Measurements from ENCODE around the gene OXTR. TPM values are rescaled to one million over a fixed set of nuclear protein-coding genes. Genes with fewer than 3 reads are reported as not detected.

The OXTR gene
- polyA plus RNA-seq, 3 donors, result 1.0 to 1.5 (median 1.1) TPM

DNA sequence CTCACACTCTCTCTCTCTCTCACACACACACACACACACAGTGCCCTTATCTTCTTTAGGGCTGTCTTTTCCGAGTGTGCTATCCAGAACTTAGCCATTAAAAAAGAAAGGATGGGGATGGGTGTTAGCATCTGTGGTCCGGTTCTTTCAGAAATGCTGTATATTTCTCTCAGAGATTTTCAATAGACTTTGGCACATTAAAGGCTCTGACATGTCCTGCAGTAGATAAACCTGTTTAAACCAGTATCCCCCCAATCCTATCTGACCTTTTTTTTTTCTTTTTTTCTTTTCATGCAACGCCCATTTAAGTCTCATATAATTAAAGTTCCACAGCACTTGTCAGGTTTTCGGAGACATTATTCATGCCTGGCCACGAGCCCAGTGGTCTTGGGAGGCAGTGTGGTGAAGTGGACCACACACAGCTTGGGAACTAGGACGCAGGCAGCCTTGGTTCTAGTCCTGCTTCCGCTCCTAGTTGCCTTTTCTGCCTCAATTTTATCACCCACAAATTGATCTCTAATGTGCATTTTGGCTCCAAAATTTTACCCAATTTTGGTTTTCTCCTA lies 22.6 kb downstream of the OXTR start:
- no peak for DNase-seq (ENCODE audit: extremely low read depth in 1 of 11, low read depth in 9 of 11, low spot score in 4 of 11)

DNA sequence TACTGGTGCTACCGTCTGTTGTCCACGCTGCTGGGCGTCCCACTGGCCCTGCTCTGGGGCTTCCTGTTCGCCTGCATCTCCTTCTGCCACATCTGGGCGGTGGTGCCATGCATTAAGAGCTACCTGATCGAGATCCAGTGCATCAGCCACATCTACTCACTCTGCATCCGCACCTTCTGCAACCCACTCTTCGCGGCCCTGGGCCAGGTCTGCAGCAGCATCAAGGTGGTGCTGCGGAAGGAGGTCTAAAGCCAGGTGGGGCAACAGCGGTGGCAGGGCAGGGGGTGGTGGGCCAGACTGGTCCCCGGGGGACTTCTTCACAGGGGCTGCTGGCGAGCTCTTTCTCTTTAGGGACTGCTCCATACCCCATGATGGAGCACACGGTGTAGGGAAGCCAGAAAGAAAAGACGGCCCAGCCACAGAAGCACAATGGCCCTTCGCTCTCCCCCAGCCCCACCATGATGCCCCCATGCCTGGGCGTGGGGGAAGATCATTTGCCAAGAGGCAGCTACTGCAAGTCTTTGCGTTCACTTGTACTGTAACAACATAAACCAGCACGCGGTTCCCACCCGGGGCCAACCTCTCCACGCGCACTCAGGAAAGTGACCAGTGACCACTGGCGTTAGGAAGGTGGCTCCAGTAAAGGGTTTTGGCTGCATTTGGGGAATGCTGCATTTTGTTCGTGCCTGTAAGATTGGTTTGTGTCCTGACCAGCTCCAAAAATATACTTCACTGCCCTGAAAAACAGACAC lies 23.6 kb downstream of the OXTR start:
- DNase-seq (ENCODE audit: extremely low read depth in 1 of 11, low read depth in 9 of 11, low spot score in 4 of 11), result no peak

DNA sequence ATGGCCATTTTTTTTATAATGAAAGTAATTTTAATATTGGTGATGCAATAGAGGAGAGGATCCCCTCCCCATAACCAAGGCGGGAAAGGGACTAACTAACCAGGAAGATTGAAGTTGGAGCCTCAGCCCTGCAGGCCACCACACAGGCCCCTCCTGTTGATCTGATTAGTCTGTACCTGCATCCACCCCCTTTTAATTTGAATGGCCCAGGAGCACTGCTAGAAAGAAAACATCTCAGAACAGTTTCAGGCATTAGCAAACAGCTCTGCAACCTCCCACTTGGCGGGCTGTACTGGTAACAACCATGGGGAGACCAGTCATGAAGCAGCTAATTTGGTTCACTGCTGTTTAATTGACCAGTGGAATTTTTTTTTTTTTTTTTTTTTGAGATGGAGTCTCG lies 25.5 kb downstream of the OXTR start:
- DNase-seq (ENCODE audit: extremely low read depth in 1 of 11, low read depth in 9 of 11, low spot score in 4 of 11), result no peak

DNA sequence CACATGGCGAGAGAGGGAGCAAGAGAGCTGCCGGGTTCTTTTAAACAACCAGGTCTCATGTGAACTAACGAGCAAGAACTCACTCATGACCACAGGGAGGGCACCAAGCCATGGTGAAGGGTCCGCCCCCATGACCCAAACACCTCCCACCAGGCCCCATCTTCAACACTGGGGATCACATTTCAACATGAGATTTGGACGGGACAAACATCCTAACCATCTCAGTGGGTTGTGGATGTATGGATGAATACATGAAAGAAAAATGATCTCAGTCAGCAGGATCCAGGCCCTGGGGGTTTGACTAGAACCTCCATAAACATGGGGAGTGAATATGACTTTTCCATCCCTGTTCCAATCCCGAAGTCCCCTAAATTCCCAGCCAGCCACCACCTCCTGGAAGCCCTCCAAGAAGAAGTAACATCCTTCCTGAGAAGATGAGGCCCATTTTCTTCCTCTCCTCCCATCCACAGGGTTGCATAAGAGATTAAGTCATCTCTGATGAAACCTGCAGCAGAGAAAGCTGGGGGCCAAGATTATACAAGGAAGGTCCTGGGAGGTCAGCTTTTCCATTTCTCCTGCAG lies 26.3 kb downstream of the OXTR start:
- DNase-seq (ENCODE audit: extremely low read depth in 1 of 11, low read depth in 9 of 11, low spot score in 4 of 11), result no peak

DNA sequence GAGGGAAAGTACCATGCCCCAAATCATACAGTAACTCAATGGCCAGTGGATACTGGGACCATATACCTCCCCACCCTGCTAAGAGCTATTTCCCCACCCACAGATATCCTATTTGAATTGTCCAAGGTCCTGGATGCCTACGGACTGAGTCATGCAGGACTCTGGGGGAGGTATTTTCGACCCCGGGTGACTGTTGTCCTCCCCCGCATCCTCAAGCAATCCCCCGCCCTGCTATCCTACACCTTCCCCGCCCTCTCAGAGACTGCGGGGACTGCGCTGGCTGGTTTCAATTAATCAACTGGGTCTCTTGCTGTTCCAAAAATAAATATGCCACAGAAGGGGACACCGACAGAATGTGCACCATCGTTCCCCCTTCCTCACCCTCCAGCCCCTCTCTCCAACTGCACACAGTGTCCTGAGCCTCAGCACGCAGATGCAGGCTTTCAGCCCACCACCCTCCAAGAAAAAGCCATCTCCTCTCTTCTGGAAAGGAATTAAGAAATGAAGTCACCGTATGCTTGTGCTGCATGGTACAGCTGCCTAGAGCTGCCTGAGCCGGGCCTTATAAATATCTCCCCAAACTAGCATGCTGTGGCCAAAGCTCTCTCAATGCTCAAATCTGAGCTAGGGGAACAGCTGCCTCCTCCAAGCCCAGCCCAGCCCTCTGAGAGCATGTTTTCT lies 27.7 kb downstream of the OXTR start:
- DNase-seq (ENCODE audit: extremely low read depth in 1 of 11, low read depth in 9 of 11, low spot score in 4 of 11), result peak; percentile 33 to 76 (median 59)

DNA sequence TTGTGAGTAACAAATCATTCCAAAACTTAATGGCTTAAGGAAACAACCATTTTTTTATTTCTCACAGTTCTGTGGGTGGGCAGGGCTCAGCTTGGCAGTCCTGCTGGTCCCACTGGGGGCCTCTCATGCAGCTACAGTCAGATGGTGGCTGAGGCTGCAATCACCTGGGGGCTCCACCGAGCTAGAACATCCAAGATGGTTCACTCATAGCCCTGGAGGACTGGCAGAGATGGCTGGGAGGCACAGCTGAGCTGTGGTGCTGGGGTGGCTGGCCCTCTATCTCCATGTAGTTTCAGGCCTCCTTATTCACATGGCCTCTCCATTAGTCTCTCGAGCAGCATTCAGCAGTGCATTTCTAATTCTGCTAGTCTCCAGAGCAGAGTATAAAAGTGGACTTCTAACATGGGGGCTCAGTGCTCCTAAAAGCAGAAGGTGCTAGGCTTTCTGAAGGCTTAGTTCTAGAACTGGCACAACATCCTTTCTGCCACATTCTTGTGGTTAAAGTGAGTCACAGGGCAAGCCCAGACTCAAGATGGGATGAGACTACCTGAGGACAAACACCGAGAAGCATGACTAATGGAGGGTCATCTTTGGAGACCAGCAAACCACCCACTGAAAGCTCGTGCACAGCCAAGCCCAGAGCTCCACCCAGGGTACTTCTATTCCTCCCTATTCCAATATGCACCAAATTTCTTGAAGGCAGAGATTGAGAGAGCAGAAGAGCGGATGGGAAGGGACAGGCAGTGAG lies 29.5 kb downstream of the OXTR start:
- DNase-seq (ENCODE audit: extremely low read depth in 1 of 11, low read depth in 9 of 11, low spot score in 4 of 11), result no peak

DNA sequence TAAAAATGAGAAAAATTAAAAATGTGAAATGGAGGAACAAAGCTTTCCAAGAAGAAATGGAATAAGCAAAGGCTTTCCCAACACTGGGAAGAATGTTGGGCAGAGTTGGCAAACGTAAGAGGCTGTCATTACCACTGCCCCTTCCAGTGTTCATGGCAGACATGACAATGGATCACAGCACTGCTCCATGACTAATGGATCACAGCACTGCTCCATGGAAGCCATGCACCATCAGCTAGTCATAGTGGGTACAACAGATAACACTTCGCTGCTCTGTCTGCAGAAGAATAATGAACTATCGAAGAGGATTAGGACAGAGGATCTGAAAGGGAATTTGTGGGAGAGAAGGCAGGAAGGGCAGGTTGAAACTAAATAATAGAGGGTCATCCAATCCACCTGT lies 30.8 kb downstream of the OXTR start:
- DNase-seq (ENCODE audit: extremely low read depth in 1 of 11, low read depth in 9 of 11, low spot score in 4 of 11), result no peak

DNA sequence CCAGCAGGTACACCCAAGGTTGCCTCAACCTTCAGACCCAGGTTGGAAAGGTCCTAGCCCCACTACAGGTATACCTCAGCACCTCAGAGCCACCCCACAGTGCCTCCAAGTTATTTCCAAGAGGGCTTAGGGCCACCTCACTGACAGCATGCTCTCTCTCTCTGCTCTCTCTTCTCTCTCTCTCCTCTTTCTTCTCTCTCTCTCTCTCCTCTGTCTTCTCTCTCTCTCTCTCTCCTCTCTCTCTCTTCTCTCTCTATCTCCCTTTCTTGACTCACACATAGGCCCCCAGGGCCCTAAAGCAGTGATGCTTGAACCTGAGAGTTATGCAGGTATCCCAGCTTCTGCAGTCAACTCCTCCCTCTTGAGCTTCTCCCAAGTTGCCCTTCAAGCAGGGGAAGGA lies 31.6 kb downstream of the OXTR start:
- DNase-seq (ENCODE audit: extremely low read depth in 1 of 11, low read depth in 9 of 11, low spot score in 4 of 11), result no peak

DNA sequence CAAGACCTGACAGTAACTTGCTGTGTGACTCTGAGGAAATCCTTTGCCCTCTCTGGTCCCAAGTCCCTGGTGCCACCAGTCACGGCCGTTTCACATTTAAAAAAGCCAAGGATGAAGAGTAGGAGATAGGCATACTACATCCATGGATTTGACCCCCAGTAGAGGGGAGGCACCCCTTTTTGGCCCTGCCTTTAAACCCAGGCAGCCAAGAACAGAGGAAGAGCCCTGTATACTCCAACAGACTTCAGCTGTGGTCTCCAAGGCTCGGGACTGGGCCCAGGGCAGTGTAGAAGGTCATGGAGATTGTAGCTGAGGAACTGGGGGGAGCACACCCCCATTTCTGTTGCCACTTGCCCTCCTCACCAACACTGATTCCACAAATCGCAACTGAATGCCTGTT lies 32.1 kb downstream of the OXTR start:
- DNase-seq (ENCODE audit: extremely low read depth in 1 of 11, low read depth in 9 of 11, low spot score in 4 of 11), result no peak

DNA sequence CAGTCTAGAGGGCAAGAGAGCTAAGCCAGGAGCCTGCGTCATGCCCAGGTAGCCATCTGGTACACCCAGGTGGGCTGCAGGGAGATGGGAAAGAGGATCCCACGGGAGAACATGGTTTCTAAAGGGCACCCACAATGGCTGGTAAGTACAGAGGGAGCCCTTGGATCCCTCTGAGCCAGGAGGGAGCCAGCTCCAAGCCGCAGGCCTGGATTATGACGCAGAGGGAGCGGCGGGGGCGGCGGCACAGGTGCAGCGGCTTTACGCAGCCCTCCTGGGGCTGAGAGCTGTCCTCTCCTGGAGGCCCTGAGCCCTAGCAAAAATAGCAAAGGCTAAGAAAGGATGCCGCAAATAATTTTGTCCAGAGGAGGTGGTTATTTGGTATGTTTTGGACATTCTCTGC lies 33.0 kb downstream of the OXTR start:
- DNase-seq (ENCODE audit: extremely low read depth in 1 of 11, low read depth in 9 of 11, low spot score in 4 of 11), result no peak

DNA sequence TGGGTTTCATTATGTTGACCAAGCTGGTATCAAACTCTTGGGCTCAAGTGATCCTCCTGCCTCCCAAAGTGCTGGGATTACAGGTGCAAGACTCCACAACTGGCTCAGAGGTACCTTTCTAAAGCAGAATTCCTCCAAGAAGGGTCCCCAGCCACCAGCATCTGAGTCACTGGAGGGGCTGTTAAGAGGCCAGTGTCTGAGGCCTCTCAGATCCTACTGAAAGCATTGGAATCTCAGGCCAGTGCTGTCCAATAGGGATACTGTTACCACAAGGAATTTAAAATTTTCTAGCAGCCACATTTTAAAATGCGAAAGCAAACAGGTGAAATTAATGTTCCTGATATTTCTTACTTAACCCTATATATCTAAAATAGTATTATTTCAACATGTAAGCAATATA lies 34.5 kb downstream of the OXTR start:
- DNase-seq (ENCODE audit: extremely low read depth in 1 of 11, low read depth in 9 of 11, low spot score in 4 of 11), result no peak

DNA sequence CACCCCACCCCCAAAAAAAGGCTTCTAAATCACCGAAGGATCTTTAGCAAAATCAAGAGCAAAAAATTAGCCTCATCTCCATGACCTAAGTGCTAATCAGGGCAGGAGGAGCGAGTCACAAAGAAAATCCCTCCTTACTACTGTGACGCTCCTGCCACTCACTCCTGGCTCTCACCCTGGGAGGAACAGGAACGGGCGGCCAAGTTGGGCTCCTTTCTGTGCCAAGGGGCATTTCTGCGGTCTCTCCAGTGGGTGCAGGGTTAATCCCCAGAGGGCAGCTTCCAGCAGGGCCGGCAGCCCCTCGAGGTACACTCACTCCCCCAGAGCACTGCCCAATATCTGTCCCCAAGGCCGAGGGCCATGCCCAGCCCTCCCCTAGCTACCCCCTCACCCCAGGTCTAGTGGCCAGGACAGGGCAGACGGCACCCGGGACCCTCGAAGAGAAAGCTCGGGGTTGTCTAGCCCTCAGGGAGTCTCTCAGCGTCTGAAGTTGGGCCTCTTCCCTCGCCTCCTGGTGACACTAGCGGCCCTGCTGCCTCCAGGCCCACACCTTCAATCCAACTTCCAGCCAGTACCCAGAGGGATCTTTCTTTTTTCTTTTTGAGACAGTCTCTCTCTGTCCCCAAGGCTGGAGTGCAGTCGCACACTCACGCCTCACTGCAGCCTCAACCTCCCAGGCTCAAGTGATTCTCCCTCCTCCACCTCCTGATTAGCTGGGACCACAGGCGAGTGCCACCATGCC lies 35.1 kb downstream of the OXTR start:
- no peak for DNase-seq (ENCODE audit: extremely low read depth in 1 of 11, low read depth in 9 of 11, low spot score in 4 of 11)

DNA sequence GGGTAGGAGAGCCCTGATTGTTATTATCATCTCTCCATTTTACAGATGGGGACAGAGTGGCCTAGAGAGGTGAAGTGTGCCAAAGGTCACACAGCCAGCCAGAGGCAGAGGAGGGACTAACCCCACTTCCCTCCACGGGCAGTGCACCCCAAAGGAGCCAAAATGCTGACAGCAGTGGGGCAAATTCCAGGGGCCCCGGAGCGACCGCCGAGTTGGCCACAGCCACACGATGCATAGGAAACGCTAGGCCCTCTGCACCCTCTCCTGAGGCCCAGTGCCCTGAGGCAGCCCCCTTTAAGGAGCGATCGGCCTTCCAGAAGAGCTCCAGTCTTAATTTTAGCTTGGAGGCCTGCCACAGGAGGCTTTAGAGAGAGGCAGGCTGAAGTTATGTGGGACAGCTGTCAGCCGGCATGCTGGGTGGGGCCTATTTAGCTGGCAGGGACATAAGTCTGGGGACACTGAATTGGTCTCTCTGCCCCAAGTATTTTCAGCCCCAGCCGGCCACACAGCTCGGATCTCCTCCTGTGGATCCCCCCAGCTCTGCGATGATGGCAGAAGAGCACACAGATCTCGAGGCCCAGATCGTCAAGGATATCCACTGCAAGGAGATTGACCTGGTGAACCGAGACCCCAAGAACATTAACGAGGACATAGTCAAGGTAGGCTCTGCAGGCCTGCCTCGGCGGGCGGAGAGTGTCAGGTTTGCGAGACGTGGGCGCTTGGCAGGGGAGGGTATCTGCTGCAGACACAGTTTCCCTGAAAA lies 35.9 kb downstream of the OXTR start, which contains the start of gene CAV3:
TSS of gene CAV3 (plus strand) at position 471 of the 763 bp plus-strand sequence. CDS start at position 546, 75 bp downstream.
- DNase-seq (ENCODE audit: extremely low read depth in 1 of 11, low read depth in 9 of 11, low spot score in 4 of 11), result peak in 5 of 11 donors; percentile 11 to 20 (median 13)

DNA sequence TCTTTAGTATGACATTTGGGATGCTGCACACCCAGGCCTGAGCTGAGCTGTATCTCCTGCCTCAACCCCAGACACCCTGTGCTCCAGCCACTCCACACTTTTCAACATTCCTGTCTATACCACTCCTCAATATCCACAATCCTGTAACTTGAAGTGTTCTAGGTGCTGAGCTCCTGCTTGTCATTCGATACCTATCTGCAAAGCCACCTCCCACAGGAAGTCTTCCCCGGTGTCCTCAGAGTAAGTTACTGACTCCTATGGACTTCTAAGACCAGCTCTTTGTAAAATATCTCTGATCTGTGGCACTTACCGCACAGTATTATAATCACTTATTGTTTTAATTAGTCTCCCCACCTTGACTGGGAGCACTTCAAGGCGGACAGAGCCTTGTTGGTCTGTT lies 37.0 kb downstream of the OXTR start:
- DNase-seq (ENCODE audit: extremely low read depth in 1 of 11, low read depth in 9 of 11, low spot score in 4 of 11), result no peak

DNA sequence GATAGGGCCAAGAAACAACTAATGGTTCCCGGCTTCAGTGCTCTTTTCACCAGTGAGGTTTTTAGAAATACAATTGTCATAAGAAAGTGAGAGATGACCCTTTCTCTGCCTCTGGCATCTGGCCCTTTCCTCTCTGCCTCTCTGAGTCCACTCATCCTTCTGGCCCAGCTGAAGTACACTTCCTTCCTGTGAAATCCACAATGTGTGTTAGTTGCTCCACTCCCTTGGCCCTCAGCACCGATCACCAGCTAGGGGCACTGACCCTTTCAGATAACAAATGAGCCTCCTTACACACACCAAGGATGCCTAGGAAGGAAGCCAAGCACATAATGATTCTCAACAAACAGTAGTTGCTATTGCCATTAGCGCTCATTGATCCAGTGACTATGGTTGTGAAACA lies 38.8 kb downstream of the OXTR start:
- no peak for DNase-seq (ENCODE audit: extremely low read depth in 1 of 11, low read depth in 9 of 11, low spot score in 4 of 11)

DNA sequence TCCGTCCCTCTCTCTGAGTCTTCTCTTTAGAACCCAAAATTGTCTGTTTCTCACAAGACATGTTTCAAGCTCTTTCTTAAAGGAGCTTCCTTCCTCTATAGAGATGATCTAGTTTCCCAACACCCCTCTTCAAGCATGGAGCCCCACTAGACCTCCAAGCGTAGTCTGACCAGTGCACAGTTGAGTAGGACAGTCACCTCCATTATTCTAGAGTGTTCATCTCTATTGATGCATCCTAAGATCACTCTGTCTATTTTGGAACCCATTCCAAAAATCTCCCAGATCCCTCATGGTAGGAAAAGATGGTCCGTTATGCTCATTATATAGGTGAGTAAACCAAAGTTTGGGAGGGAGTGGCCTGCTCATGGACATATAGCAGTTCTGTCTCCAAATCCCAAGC lies 39.9 kb downstream of the OXTR start:
- DNase-seq (ENCODE audit: extremely low read depth in 1 of 11, low read depth in 9 of 11, low spot score in 4 of 11), result no peak

DNA sequence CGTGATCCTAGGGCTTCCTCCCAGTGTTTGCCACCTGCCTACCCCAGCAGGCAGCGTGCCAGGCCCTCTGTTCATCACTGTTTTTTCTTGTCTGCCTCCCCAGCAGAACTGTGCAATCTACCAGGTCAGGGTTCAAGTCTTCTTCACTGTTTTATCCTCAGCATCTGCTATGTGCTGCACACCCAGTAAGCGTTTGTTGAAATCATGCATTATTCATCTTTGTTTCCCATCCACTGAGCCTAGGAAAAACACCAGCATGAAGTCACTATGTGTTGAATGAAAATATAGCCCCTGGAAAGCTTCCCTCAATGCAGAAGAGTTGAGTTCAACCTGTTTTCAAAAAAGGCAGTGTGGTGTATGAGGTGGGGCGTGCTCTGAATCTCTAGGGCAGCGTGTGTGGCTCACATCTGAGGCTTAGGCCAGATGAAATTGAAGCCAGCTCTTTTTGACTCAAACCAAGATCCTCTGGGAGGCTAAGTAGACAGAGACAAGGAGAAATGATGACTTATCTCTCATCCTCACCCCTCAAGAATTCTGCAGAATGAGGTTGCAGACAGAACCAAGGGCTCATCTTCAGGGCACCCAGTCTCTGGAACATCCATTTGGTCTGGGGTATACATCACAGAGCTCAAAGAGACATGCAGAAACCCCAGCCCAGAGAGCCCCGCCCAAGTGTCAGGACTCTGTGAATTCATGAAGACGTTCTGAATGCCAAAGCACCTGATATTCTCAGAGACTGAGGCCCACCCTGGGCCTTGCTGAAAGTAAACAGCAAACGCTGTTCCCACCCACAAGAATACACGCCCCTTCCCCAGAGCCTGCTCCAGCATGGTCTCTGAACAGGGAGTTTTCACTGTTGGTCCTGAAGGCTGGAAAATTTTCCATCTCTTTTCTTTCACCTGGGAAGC lies 41.6 kb downstream of the OXTR start:
- no peak for DNase-seq (ENCODE audit: extremely low read depth in 1 of 11, low read depth in 9 of 11, low spot score in 4 of 11)

Data from renal cortex interstitium (tissue), 11 donors.